C4-2B (cell line): ENCODE measurements around the gene NLGN4Y.

Source experiments
- ZFX ChIP-seq: fragments of 450-650 bp; IDR thresholded peaks from 2 replicates; pipeline ENCODE4 v1.6.1; 2017
- TF ChIP-seq, protein P1 (sequence below): fragments of 450-650 bp; conservative IDR thresholded peaks from 2 replicates; pipeline ENCODE4 v1.5.1; 2017; ENCODE audit warnings: mild to moderate bottlenecking

DNA sequence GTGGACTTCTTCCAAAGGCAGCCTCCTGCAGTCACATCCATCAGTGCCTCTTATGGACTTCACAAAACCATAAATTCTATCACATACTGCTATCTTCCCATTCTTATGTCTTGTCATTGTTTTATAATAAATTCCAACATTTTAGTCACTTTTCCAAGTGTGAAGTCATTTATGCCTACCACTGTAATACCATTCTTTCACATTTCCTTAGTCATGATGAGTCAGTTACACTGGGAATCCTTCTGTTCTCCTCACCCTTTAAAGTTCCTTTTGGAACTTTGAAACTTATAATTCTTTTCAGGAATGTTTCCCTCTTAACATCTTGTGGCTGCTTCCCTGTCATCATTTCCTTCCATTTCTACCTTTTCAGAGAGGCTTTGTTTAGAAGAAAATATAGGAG lies 279.7 kb downstream of the NLGN4Y start:
- TF ChIP-seq, protein P1, sequence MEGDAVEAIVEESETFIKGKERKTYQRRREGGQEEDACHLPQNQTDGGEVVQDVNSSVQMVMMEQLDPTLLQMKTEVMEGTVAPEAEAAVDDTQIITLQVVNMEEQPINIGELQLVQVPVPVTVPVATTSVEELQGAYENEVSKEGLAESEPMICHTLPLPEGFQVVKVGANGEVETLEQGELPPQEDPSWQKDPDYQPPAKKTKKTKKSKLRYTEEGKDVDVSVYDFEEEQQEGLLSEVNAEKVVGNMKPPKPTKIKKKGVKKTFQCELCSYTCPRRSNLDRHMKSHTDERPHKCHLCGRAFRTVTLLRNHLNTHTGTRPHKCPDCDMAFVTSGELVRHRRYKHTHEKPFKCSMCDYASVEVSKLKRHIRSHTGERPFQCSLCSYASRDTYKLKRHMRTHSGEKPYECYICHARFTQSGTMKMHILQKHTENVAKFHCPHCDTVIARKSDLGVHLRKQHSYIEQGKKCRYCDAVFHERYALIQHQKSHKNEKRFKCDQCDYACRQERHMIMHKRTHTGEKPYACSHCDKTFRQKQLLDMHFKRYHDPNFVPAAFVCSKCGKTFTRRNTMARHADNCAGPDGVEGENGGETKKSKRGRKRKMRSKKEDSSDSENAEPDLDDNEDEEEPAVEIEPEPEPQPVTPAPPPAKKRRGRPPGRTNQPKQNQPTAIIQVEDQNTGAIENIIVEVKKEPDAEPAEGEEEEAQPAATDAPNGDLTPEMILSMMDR, result no peak
- TF ChIP-seq ZFX, result no peak
